ENCODE results near the gene NHERF2.

DNA sequence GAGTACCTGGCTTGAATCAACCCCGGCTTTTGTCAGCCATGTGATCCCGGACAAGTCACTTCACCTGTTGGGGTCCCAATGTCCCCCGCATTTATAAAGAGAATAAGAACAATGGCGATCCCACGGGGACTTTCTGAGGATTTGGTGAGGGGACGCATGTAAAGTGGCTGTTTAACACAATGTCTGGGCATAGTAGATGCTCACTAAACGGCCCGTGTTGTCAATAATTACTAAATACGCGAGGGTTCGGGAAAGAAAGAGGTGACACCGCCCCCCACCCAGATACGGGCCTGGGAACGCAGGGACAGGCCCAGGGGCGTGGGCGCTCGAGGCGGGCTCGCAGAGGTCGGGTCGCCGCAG, 35.1 kb upstream of the NHERF2 start:
- TF ChIP-seq, protein P1, sequence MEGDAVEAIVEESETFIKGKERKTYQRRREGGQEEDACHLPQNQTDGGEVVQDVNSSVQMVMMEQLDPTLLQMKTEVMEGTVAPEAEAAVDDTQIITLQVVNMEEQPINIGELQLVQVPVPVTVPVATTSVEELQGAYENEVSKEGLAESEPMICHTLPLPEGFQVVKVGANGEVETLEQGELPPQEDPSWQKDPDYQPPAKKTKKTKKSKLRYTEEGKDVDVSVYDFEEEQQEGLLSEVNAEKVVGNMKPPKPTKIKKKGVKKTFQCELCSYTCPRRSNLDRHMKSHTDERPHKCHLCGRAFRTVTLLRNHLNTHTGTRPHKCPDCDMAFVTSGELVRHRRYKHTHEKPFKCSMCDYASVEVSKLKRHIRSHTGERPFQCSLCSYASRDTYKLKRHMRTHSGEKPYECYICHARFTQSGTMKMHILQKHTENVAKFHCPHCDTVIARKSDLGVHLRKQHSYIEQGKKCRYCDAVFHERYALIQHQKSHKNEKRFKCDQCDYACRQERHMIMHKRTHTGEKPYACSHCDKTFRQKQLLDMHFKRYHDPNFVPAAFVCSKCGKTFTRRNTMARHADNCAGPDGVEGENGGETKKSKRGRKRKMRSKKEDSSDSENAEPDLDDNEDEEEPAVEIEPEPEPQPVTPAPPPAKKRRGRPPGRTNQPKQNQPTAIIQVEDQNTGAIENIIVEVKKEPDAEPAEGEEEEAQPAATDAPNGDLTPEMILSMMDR (IDR thresholded peaks at IDR 0.05), result no peak
- TF ChIP-seq POLR2A (IDR thresholded peaks at IDR 0.05), result no peak
